Activated CD4-positive, alpha-beta T cell treated with anti-CD3 and anti-CD28 coated beads for 4 hours (primary cell): ENCODE data around the gene UBE2I.
"Not testable (repeated sequence)": the region's sequence is repeated elsewhere in the genome, so short reads cannot be mapped to it uniquely, and the experiment has no call there.

ENCODE experiments used
- DNase-seq, 2 donors: peaks; one replicate each; pipeline ENCODE4 v3.0.0-alpha.2; 2020

Gene UBE2I

GRCh38 chr16:1277617-1278282 is 31.7 kb upstream of the UBE2I start:
- no peak for DNase-seq

- DNase-seq: no peak
Observed at GRCh38 chr16:1278477-1278876, 31.0 kb upstream of the UBE2I start.

GRCh38 chr16:1279081-1279944 is 30.1 kb upstream of the UBE2I start:
- DNase-seq: no peak

GRCh38 chr16:1279945-1280589 is 29.4 kb upstream of the UBE2I start:
- DNase-seq: no peak

- DNase-seq: no peak
Observed at GRCh38 chr16:1280783-1281182, 28.7 kb upstream of the UBE2I start.

GRCh38 chr16:1281517-1281916 is 27.9 kb upstream of the UBE2I start:
- no peak for DNase-seq

GRCh38 chr16:1282324-1282973 is 27.0 kb upstream of the UBE2I start:
- no peak for DNase-seq

- DNase-seq: no peak
Observed at GRCh38 chr16:1283296-1283695, 26.1 kb upstream of the UBE2I start.

GRCh38 chr16:1283996-1284616 is 25.3 kb upstream of the UBE2I start:
- DNase-seq: no peak

GRCh38 chr16:1285669-1286512 is 23.5 kb upstream of the UBE2I start:
- DNase-seq: no peak

- no peak for DNase-seq
Observed at GRCh38 chr16:1286513-1287094, 22.8 kb upstream of the UBE2I start.

- DNase-seq: no peak
Observed at GRCh38 chr16:1287982-1288670, 21.3 kb upstream of the UBE2I start.

GRCh38 chr16:1288813-1289476 is 20.5 kb upstream of the UBE2I start:
- no peak for DNase-seq

- DNase-seq: no peak
Observed at GRCh38 chr16:1289477-1289866, 20.0 kb upstream of the UBE2I start.

- DNase-seq: no peak
Observed at GRCh38 chr16:1290063-1290501, 19.4 kb upstream of the UBE2I start.

- no peak for DNase-seq
Observed at GRCh38 chr16:1290860-1291575, 18.4 kb upstream of the UBE2I start.

GRCh38 chr16:1291576-1291974 is 17.9 kb upstream of the UBE2I start:
- no peak for DNase-seq

- DNase-seq: not testable (repeated sequence)
Observed at GRCh38 chr16:1292208-1292607, 17.2 kb upstream of the UBE2I start.

GRCh38 chr16:1292808-1293207 is 16.6 kb upstream of the UBE2I start:
- DNase-seq: not testable (repeated sequence)
